PC-9 (cell line): ENCODE data around the gene ABCC6. TPM values are rescaled to one million over a fixed set of nuclear protein-coding genes. Genes with fewer than 3 reads are reported as not detected.

Experiments
- total RNA-seq: library from RNA; stranded (reverse); gene quantifications from 2 replicates; pipeline ENCODE4 v1.2.3, GENCODE V29; 2021

ABCC6 gene
- total RNA-seq, 1 experiment from 2014 or later = 2.8 TPM

Other genes starting within 250 kb of the ABCC6 start
- 26.8 and 30.6 TPM in 2 replicates for gene NOMO3, start 9.0 kb upstream of the ABCC6 start, total RNA-seq
- gene NPIPA7, start 155.6 kb upstream of the ABCC6 start, total RNA-seq = 5.7 and 7.2 TPM in 2 replicates